Bronchial epithelial cell (primary cell): ENCODE data around the gene PINK1. TPM values are rescaled to one million over a fixed set of nuclear protein-coding genes. Genes with fewer than 3 reads are reported as not detected.

Experiments
- DNase-seq: peaks from one replicate; pipeline ENCODE4 v3.0.0-alpha.2; 2010; ENCODE audit warnings: low read depth
- FAIRE-seq: peaks from 2 replicates; lab custom pipeline; 2011; peaks lifted over from hg19 to GRCh38; lab: Jason Lieb, UNC
- H3K27me3 ChIP-seq: 2 replicates; pipeline ENCODE4 v1.5.1; 2011; ENCODE audit warnings: low read length; ENCODE audit not compliant: control insufficient read depth, insufficient read depth
- H3K36me3 ChIP-seq: 2 replicates; pipeline ENCODE4 v1.5.1; 2011; ENCODE audit warnings: low read length; ENCODE audit not compliant: control insufficient read depth, insufficient read depth
- H3K4me3 ChIP-seq: 2 replicates; pipeline ENCODE4 v1.5.1; 2011; ENCODE audit warnings: mild to moderate bottlenecking, low read depth, low read length, control low read depth
- CTCF ChIP-seq: IDR thresholded peaks from 2 replicates; pipeline ENCODE4 v1.5.1; 2011; ENCODE audit warnings: mild to moderate bottlenecking, moderate library complexity, low read length, control low read depth, inconsistent platforms; ENCODE audit not compliant: insufficient read depth, severe bottlenecking
- total RNA-seq: library from RNA; depleted of rRNA; stranded (reverse); fragments of >200 nt; gene quantifications from 2 replicates; pipeline ENCODE4 v1.2.1, GENCODE V29; 2014

The PINK1 gene
- total RNA-seq, 1 donor from 2014 or later = 61.1 TPM

GRCh38 chr1:20614131-20614579 lies 19.1 kb upstream of the PINK1 start:
- Histone ChIP-seq H3K27me3 (no peaks in the 10 kb centered on the region), H3K36me3 (no peaks in the 10 kb centered on the region), H3K4me3 (no peak overlapping the region)
- no peak for FAIRE-seq
- TF ChIP-seq CTCF = no peak
- DNase-seq = no peak

- no peaks in the 10 kb centered on the region for H3K27me3 ChIP-seq
- no peak for DNase-seq
- no peaks in the 10 kb centered on the region for H3K36me3 ChIP-seq
- TF ChIP-seq CTCF = no peak
- no peak for FAIRE-seq
- no peak overlapping the region for H3K4me3 ChIP-seq
Measured at GRCh38 chr1:20615946-20616846, 17.1 kb upstream of the PINK1 start.

DNA sequence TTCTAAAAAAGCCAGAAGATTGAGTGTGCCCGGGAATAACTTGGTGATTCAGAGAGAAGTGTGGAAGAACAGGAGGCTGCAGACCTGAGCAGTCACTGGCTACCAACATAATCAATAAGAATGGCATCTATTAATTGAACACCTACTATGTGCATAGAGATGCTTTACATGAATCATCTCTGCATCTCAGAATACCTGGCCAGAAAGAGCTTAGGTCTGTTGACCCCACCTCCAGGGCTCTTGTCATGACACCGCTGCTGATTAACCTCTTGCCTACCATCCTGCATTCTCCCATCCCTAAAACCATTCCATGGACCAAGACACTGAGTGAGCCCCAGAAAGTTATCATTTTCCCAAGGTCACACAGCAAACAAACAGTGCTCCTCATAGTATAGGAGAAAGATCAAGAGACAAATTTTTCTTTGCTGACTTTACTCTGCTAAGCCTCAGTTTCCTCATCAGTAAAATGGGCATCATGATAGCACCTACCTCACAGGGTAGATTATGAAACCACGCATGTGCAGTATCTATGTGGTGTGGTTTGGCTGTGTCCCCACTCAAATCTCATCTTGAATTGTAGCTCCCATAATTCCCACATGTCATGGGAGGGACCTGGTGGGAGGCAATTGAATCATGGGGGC lies 16.3 kb upstream of the PINK1 start:
- Histone ChIP-seq H3K36me3 (no peaks in the 10 kb centered on the region), H3K4me3 (no peak overlapping the region), H3K27me3 (no peaks in the 10 kb centered on the region)
- FAIRE-seq (no peak), DNase-seq (no peak)
- no peak for TF ChIP-seq CTCF

- H3K27me3 ChIP-seq = no peaks in the 10 kb centered on the region
- H3K36me3 ChIP-seq = no peaks in the 10 kb centered on the region
- no peak overlapping the region for H3K4me3 ChIP-seq
- FAIRE-seq (no peak), DNase-seq (no peak)
- TF ChIP-seq CTCF = no peak
Measured at GRCh38 chr1:20618550-20618949, 14.7 kb upstream of the PINK1 start.

- no peaks in the 10 kb centered on the region for H3K36me3 ChIP-seq
- FAIRE-seq (no peak), DNase-seq (no peak)
- no peaks in the 10 kb centered on the region for H3K27me3 ChIP-seq
- TF ChIP-seq CTCF = no peak
- no peak overlapping the region for H3K4me3 ChIP-seq
Measured at GRCh38 chr1:20619999-20620398, 13.3 kb upstream of the PINK1 start.
